ENCODE data around the gene IL17B. TPM values are rescaled to one million over a fixed set of nuclear protein-coding genes. Genes with fewer than 3 reads are reported as not detected.

IL17B gene
- total and polyA plus RNA-seq, 2 of the 8 experiments (the other 6 are each of a cell fraction or from before 2014, with no cell fraction given): 0.18 TPM; not detected in 1

GRCh38 chr5:149372932-149373331 is 6.2 kb downstream of the IL17B start:
- no peaks in the 10 kb centered on the region for H3K23me2 ChIP-seq (ENCODE audit: low read depth, low read length)
- H4K20me1 ChIP-seq (replicated peaks in 1 of 2; ENCODE audit: control insufficient read depth in 1 of 2, insufficient read depth in 2 of 2, low read length in 2 of 2): no peaks in the 10 kb centered on the region
- H3K23ac ChIP-seq (ENCODE audit: insufficient read length): no peak overlapping the region
- H3K4me2 ChIP-seq (ENCODE audit: insufficient read depth in 1 of 2, low read depth in 2 of 2, low read length in 2 of 2): no peak overlapping the region
- no peak overlapping the region for H4K8ac ChIP-seq (ENCODE audit: extremely low read depth, insufficient read depth, low read length)
- no peak overlapping the region for H3K56ac ChIP-seq (replicated peaks; ENCODE audit: insufficient read length, low read depth, low read length)
- no peak overlapping the region for H3K27ac ChIP-seq (ENCODE audit: low read depth, low read length)
- CTCF ChIA-PET (ENCODE audit: partially characterized antibody): interaction anchor here (0.7 to 46.1 kb wide), 24 partner anchors 11 to 562 kb away, joined by 3 to 1310 read pairs (median 6); partner anchors contain the start of genes IL17B and PCYOX1L
- H2BK15ac ChIP-seq (ENCODE audit: low read length): no peak overlapping the region
- no peaks in the 10 kb centered on the region for H3K36me3 ChIP-seq (ENCODE audit: control insufficient read depth in 2 of 4, insufficient read depth in 4 of 4, low read length in 3 of 4)
- H2BK12ac ChIP-seq (ENCODE audit: low read depth, low read length): no peak overlapping the region
- no peaks in the 10 kb centered on the region for H3K79me2 ChIP-seq (ENCODE audit: control insufficient read depth in 1 of 2, insufficient read depth in 2 of 2, low read length in 2 of 2)
- 92% methylated on average over 3 of the region's 3 CpGs; no CpG with 5 or more reads in 1 of the 2 experiments for WGBS, 2 experiments (ENCODE audit: extremely low coverage in 1 of 2, insufficient coverage in 1 of 2, insufficient read length in 1 of 2, insufficient replicate concordance in 2 of 2, low coverage in 1 of 2, low lambda C conversion rate in 2 of 2, missing lambda C conversion rate in 1 of 2)
- no peak overlapping the region for H4K5ac ChIP-seq (ENCODE audit: insufficient read length, low read depth, low read length)
- no peak overlapping the region for H3K18ac ChIP-seq (ENCODE audit: extremely low read depth, low read length)
- FAIRE-seq: no peak
- no peak overlapping the region for H3K4me3 ChIP-seq (ENCODE audit: extremely low read depth in 1 of 4, insufficient read depth in 2 of 4, low read depth in 3 of 4, low read length in 4 of 4)
- no peak for DNase-seq (ENCODE audit: low read depth in 1 of 2, low spot score in 2 of 2)
- no peak overlapping the region for H2BK20ac ChIP-seq (ENCODE audit: low read length)
- H3K9ac ChIP-seq (replicated peaks in 1 of 4; ENCODE audit: extremely low read depth in 1 of 4, low read depth in 3 of 4, low read length in 3 of 4): no peak overlapping the region
- H4K91ac ChIP-seq (replicated peaks; ENCODE audit: insufficient read length, low read length): no peak overlapping the region
- POLR2A ChIA-PET (ENCODE audit: partially characterized antibody): interaction anchor here (0.7 to 1.5 kb wide), 3 partner anchors 12 to 119 kb away, joined by 3 read pairs; no protein-coding TSS in a partner anchor
- H3K14ac ChIP-seq (ENCODE audit: insufficient read length): no peak overlapping the region
- H2AFZ ChIP-seq (ENCODE audit: low read length): no peak overlapping the region
- no peaks in the 10 kb centered on the region for H3K79me1 ChIP-seq (ENCODE audit: low read depth, low read length)
- H2BK5ac ChIP-seq (ENCODE audit: low read depth, low read length): no peak overlapping the region
- no peak overlapping the region for H2AK5ac ChIP-seq (ENCODE audit: low read depth, low read length)
- peaks cover 0 to under 1% (median 0%) of the 10 kb centered on the region in 4 experiments; a peak in 3 of 7 replicates for H3K4me1 ChIP-seq (replicated peaks in 1 of 4; ENCODE audit: control insufficient read depth in 3 of 4, insufficient read depth in 4 of 4, low read length in 3 of 4)
- no peaks in the 10 kb centered on the region for H3K9me3 ChIP-seq (ENCODE audit: insufficient read depth in 2 of 2, low read depth in 1 of 2, low read length in 1 of 2)
- H3K27me3 ChIP-seq (replicated peaks in 1 of 4; ENCODE audit: control insufficient read depth in 3 of 4, extremely low read depth in 1 of 4, insufficient read depth in 3 of 4, low read length in 3 of 4): no peaks in the 10 kb centered on the region
- H2BK120ac ChIP-seq (replicated peaks; ENCODE audit: low read depth, low read length): no peak overlapping the region
- no peak overlapping the region for H3K4ac ChIP-seq (replicated peaks; ENCODE audit: insufficient read length, low read depth, low read length)
- no peak for TF ChIP-seq CEBPB (IDR thresholded peaks at IDR 0.05; ENCODE audit: low read depth, low read length)
- no peak for TF ChIP-seq E2F6 (IDR thresholded peaks at IDR 0.05)
- no peak for TF ChIP-seq KDM4A (IDR thresholded peaks at IDR 0.05; ENCODE audit: low read depth, low read length, severe bottlenecking)
- no peak for TF ChIP-seq POLR2A (IDR thresholded peaks at IDR 0.05; ENCODE audit: control extremely low read depth in 1 of 2, low read depth in 2 of 2, low read length in 2 of 2)

Data from H1 (cell line).